NCI-H1092 treated with DMSO at 0.1 percent for 48 hours (cell line): Measurements from ENCODE around the gene PTPRN2.

Experiments
- DNase-seq: peaks from one replicate; lab custom pipeline; 2025; lab: John Stamatoyannopoulos, UW

Gene PTPRN2

DNA sequence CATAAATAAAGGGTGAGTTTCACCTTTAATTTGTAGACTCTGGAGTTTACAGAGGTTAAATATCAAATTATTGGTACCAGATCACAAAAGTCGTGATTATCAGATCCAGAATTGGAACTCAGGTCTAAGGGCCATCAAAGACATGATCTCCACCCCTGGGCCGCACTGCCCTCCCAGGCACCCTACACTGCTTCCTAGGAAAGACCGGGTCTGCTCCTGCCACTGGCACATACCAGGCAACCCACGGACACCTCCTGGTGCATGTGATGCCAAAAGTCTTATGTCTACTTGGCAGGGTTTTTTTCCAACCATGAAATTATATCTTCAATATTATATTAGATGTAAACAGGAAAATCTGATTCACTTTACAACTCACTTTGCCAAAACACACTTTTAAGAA lies 452.8 kb downstream of the PTPRN2 start:
- DNase-seq, result no peak

DNA sequence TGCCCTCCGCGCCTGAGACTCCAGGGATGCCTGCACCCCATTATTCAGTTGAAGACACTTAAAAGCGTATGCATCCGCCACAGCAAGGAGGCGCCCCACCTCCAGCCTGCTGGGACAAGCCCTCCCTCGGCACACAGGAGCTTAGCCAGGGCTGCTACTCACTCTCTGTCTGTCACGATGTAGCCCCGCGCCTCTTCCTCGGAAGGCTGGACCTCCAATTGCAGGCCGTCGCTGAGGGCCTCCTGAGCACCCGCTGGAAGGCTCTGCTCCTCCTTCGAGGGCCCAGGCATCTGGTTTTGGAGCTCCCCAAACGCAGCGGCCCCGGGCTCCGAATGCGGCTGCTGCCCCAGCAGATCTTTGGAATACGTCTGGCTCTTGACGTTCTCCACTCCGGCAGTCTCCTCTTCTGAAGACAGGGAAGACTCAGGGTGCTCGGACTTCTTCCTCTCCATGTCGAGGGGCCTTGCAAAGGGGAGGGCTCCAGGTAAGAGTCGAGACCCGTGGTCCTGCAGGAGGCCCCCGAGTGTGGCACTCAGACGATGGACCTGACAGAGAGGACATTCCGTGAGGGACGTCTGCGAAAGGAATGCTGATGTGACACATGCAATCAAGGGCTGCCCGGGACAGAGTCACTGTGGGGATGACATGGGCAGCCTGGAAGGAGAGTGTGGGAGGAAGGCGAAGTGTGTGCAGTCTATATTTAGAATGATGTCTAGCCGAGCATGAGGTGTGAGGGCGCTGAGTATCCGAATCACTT lies 453.9 kb downstream of the PTPRN2 start:
- DNase-seq, result no peak

DNA sequence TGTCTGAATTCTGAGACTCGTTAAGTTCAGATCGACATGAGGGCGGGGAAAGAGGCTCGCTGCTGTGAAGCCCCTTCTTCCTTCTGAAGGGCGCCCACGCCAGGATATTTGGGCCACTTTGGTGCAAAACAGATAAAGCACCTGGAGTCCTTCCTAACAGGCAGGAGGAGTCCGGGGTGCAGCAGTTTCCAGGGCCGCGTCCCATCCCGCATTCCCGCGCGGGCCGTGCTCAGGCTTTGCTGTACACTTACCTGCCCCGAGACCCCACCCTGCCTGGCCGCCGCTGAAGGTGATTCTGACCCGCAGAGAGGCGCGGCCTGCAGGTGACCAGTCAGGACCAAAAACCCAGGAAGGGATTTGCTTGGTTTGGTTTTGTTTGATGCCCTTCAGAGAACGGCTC lies 454.6 kb downstream of the PTPRN2 start:
- DNase-seq, result no peak

DNA sequence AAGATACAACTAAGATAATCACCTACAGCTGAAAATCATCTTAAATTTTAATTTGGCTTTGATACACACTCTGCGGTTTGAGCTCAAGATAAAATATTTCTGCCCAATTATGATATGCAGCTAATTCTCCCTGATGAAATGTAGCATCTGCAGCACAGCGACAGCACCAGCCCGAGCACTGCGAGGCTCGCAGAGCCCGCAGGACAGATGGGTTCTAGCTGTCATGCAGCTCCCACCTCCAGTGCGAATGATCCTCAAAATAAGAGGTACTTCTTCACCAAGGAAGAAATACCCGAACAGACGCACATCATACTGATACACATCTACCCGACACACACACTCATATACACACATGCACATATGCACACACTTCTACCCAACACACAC lies 457.6 kb downstream of the PTPRN2 start:
- no peak for DNase-seq

DNA sequence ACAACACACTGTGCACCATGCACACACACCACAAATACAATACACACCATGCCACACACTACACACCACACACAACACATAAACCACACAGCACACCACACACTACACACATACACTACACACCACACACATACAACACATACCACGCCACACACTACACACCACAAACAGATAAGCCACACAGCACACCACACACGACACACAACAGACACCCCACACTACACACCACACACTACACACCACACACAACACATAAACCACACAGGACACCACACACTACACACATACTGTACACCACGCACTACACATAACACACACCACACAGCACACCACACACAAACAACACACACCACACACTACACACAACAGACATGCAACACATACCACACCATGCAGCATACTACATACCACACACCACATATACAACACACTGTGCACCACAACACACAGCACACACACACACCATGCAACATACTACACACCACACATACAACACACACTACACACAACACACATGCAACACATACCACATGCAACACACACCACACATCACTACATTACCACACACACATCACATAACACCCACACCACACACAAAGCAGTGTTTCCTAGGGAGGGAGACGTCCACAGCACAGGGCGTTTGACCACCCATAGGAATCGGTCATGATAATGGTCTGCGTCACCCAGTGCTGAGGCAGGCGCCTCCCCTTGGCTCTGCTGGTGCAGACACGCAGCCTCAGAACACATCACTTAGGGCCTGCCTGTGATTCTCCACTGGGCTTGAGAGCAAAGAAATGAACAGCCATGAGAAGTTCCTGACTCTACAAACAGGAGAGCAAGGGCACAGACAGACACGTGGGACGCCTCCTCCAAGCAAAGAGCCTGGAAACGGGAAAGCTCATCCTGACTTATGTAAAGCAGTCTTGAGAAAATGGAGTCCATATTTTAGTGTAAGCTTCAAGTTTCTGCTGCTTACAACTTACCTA lies 458.3 kb downstream of the PTPRN2 start:
- DNase-seq, result no peak

DNA sequence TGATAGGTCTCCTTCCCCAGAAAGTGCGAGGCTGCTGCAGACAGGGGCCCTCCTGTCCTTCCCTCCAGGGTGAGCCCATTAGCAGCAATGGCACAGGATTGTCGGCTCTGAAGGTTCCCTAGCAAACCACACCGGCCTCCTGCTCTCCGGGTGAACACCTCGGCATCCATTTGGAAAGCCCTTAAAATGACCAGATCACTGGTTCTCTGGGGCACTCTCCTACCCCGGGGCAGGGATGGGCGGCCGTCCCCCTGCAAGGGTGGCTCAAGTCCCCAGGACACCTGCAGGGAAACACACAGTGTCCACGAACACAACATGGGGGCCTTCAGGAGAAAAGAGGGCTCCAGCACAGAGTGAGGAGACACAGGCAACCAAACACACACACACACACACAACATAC lies 459.1 kb downstream of the PTPRN2 start:
- no peak for DNase-seq

DNA sequence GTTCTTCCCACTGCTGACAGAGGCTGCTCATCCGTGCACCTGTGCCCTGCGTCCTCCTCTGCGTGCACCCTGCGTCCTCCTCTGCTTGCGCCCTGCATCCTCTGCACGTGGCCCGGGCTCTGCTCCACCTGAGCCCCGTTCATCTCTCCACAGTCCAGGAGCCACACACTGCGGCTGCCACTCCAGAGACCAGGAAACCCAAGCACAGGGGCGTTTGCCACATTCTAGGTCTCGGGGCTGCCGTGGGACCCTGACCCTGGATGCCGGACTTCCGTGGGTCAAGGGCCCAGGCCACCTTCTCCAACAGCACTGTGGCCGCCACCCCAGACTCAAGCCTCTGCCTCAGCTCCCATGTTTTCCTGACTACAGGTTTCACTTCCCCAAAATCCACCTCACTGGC lies 460.4 kb downstream of the PTPRN2 start:
- DNase-seq, result no peak

DNA sequence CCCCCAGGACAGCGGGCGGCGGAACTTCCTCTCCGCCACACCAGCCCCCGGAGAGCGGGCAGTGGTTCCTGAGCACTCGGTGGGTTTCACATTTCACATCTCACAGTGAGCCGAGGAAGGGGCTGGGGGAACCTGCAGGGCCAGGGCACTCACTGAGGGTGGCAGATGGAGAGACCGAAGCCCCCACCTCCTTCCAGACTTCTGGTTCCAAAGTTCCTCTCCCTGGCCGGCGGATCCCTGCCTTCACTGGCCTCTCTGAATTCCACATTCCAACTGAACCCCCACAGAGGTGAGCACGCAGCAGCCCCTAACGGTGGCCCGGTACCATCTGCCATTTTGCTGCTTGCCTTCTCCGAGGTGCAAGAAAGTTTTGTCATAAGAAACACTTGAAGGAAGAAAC lies 461.0 kb downstream of the PTPRN2 start:
- no peak for DNase-seq

DNA sequence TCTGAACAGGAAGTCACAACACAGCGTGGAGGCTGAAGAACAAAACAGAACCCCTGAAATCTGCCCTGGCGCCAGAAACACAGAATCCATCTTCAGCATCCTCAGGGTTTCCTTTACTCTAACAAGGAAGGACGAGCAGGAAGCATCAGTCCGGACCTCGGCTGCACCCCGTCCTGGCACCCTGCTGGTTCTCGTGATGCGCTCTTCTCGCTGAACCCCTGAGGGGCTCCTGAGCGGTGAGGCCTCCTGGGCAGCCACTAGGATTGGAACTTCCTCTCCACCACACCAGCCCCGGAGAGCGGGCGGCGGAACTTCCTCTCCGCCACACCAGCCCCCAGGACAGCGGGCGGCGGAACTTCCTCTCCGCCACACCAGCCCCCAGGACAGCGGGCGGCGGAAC lies 461.9 kb downstream of the PTPRN2 start:
- DNase-seq, result no peak

DNA sequence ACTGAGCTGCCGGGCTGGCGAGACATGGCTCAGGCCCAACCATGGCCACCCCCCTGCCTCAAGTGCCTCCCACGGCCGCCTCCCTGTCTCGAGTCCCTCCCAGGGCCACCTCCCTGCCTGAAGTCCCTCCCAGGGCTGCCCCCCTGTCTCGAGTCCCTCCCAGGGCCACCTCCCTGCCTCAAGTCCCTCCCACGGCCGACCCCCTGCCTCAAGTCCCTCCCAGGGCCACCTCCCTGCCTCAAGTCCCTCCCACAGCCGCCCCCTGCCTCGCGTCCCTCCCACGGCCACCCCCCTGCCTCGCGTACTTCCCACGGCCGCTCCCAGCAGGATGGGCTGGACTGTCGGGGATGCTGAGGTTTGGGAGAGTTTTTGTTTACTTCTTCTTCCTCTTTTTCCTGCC lies 462.5 kb downstream of the PTPRN2 start:
- DNase-seq, result no peak

DNA sequence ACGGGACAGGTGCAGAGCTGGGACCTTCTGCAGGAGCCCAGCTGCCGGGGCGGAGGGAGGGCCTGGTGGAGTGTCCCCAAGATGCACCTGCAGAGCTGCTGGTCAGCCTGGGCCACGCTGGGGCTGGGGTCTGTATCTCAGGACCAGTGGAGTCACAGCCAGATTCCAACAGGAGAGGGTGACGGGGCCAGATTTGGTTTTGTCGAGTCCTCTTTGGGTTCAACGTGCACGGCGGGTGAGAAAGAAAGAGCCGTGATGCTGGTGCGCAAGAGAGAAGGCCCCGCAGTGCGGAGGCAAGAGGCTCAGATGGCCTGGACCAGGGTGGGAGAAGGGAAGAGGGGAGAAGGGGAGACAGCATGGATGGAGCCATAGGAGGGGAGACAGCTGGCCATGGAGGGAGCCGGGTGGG lies 462.9 kb downstream of the PTPRN2 start:
- no peak for DNase-seq

DNA sequence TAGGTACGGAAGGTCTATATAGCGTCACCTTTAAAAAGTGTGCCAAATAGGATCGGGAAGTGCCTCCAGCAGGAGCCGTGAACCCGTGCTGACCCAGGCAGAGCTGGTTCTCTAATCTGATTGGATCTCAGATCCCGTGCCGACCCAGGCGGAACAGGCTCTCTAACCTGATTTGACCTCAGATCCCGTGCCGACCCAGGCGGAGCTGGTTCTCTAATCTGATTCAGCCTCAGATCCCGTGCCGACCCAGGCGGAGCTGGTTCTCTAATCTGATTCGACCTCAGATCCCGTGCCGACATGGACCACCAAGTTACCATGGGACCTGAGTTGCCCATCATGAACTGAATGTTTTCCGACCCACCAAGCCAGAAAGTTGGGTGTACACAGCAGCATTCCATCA lies 463.9 kb downstream of the PTPRN2 start:
- DNase-seq, result no peak

DNA sequence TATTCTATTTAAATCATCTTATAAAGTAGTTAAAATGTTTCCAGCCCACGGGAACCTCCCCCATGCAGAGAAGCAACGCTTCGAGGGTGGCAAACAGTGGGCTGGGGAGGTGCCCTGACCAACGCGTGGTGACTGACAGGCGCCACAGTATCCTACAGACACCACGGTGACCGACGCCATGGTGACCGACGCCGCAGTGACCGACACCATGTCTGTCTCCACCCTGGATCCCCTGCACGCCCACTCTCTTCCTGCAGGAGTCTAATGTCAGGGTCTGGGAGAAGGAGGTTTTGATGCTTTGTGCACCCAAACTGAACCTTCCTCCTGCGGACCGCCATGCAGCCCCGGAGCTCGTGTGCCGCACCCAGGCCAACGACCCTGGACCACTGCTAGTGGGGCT lies 464.4 kb downstream of the PTPRN2 start:
- DNase-seq, result no peak

DNA sequence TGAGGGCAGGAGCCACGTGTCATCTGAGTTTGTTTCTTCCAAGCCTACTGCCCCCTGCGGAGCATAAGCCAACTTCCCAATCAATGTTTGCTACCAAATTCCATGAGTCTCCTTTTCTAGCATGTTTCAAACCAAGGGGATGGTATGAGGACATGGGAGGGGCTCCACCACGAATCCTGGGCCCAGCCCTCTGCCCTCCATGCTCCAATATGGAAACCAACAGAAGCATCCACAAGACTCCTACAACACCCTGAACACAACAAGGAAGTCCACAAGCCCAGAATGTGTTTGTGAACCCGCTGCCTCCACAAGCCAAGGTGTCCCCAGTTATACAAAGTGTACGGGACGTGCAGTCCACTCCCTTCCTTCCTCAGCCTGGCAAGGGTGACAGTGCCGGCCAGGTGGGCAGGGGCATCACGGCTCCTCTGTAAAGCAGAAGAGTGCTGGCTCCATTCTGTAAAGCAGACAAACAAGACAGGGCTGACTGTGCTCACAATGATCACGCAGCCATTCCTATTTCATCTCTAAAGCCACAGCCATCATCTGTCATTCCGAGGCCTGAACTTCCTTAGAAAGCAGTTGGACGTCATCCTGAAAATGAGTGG lies 466.1 kb downstream of the PTPRN2 start:
- DNase-seq, result no peak

DNA sequence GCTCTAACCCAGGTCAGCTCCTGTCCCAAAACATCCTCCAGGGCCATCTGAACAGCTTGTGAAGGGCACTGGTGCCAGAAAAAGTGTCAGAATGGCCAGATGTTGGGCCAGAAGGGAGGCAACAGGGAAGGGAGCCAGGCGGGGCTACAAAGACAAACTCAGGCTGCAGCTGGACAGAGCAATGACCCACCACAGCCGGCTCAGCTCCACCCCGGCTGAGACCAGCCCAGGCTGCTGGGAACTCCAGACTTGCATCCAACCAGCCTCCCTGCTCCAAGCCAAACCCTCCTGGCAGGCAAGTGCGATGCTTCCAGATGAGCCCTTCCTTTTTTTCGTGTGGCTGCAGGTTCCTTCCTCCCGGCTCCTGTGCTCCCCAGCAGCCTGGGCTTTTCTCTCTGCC lies 466.9 kb downstream of the PTPRN2 start:
- no peak for DNase-seq

DNA sequence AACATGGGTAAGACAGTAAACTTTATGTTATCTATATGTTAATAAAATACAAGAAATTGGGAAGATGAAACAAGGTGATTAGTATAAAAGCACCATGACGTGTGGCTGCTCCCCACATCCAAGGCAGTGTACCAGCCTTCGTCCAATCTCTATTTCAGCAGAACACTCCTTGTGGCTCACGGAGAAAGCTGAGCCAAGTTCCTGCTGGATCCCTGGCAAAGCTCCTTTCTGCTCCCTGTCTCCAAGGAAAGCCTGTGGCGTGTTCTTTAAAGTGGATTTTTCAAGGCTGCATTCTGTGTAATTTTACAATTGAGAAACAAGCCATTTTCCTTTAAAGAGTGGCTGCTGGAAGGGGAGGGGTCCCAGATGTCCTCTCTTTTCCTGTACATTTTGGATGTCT lies 467.3 kb downstream of the PTPRN2 start:
- DNase-seq, result no peak

DNA sequence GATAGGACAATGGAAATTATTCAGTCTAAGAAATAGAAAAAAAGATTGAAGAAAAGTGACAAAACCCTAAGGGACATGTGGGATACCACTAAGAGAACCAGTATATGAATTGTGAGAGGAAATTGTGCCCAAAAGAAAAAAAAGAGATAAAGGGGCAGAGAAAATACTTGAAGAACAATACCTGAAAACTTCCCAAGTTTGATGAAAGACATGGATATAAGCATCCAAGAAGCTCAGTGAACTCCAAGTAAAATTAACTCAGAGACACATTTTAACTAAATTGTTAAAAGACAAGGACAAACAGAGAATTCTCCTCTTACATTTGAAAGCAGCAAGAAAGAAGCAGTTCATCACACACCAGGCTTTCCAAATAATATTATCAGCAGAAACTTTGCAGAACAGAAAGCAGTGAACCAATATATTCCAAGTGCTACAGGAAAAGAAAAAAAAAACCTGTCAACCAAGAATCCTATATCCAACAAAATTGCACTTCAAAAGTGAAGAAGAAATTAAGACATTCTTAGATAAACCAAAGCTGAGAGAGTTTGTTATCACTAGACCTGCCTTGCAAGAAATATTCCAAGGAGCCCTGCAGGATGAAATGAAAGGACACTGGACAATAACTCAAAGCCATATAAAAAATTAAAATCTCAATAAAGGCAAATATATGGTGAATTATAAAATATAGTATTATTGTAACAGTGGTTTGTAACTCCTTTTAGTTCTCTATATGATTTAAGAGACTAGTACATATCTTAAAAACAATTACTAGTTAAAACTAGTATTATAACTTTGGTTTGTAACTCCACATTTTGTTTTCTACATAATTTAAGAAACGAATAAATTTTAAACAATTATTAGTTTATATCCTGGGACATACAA lies 470.0 kb downstream of the PTPRN2 start:
- DNase-seq, result no peak

DNA sequence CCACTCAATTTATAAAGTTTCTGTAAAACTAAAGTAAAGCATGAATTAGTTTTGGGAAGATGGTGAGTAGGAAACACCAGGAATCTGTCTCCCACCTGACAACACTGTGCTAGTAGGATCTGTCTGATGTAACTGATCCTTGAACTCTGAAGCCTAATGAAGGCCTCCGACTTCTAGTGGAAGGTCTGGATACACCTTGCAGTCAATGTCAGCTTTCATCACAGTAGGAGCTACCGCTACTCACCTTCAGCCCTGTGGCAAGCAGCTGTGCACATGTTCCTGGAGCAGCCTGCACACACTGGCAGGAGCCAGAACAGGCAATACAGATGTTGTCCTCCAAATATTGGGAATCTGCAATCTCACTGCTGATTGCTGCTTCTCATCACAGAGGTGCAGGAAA lies 471.4 kb downstream of the PTPRN2 start:
- DNase-seq, result no peak

DNA sequence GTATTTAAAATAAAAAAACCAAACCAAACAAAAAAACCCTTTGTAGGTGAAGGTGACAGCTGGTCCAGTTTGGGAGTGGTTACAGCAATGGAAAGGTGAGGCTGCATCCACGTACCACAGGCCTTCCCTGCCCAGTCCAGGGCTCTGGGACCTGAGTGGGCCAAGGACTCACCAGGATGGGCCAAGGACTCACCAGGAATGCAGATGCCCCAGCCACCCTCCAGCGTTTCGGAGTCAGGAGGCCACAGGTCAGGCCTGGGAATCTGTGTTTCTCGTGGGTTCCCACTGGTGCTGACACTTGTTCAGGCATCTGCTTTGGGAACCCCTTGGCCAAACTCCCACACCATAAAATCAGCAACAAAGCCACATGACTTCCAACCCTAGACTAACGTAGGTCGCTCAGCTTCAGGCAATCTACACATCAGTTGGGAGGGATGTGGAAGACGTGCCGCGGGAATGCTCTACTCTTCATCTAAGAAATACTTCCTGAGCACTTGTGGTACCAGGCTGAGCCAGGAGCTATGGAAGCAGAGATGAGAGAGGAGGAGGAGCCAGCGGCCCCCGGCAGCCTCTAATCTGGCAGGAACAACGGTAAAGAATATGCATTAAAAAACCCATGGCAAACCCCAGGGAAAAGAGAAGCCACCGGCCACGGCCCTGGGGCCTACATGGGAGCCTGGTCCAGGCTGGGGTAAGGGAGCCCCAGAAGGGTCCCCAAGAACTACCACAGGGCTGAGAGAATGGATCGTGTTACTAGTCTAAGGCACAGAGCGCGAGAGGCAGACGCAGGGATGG lies 473.4 kb downstream of the PTPRN2 start:
- DNase-seq, result no peak

DNA sequence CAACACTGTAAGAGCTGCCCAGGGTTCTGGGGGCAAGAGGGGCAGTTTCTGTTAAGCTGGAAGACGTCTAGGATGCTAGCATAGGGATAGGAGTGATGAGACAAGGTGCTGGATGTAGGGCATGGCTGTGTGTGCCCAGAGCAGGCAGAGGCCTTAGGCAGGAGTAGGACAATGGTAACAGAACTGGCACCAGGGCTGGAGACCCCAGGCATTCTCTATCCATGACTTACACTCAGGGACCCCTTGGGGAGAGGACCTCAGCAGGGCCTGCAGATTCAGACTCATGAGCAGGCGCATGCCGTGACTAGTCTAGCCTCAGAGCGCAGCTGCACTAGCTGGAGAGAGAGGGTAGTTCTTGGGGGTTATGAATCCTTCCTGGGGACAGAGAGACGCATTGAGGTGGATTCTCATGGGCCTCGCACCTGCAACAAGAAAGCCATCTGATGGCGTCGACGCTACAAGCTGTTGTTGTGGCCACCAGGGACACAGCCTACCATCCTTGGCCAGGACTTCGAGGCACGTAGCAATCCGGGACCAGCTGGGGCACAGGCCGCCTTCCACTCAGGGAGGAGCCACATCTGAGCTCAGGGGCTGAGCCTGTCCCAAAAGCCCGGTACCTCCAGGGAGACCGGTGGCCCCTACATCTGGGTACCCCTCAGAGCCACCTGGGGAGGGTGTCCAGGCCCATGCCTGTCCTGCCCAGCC lies 474.1 kb downstream of the PTPRN2 start:
- no peak for DNase-seq
